Measurements from ENCODE around the gene MECR. TPM values are rescaled to one million over a fixed set of nuclear protein-coding genes. Genes with fewer than 3 reads are reported as not detected.

The MECR gene
- total and polyA plus RNA-seq, 2 experiments from 2014 or later, result 25.7 to 32.3 TPM

DNA sequence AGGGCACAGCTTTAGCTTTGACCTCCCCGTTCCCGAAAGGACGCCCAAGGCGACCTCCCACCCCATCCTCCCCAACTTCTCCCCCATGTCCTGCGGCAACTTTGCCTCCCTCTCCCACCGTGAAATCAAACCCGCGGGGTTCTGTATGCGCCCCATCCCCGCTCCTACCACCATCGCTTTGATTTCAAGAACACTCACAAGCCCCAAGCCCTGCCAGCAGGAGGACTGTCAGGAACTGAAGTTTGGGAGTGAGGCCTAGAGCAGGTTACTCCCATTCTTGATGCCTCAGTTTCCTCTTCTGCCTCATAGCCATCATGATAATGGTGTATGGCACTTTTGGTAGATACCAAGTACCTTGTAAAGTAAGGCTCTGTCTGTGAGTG lies 7.9 kb upstream of the MECR start:
- H3K9me3 Mint-ChIP-seq, result peaks cover 6% of the 10 kb centered on the region; the same call in 2 of the 3 replicates
- peaks cover 33% of the 10 kb centered on the region for H3K4me1 Mint-ChIP-seq
- peaks cover 45% of the 10 kb centered on the region for H3K27me3 ChIP-seq (ENCODE audit: insufficient read depth)
- ATAC-seq, result peak; percentile 2; the same call in 2 of the 3 replicates
- H3K79me2 ChIP-seq (replicated peaks; ENCODE audit: insufficient read depth), result peaks cover 10% of the 10 kb centered on the region; the same call in 1 of the 2 replicates
- H2AFZ ChIP-seq, result no peak overlapping the region; the same call in 1 of the 2 replicates
- H4K20me1 ChIP-seq (replicated peaks; ENCODE audit: insufficient read depth), result no peaks in the 10 kb centered on the region; the same call in 1 of the 2 replicates
- H3K36me3 ChIP-seq (ENCODE audit: insufficient read depth), result no peaks in the 10 kb centered on the region
- peaks cover 6% of the 10 kb centered on the region; the same call in 1 of the 3 replicates for H3K36me3 Mint-ChIP-seq (ENCODE audit: low read depth)
- H3K4me3 ChIP-seq, result peak overlapping the region; percentile 72
- H3F3A ChIP-seq (replicated peaks; ENCODE audit: low read depth), result peaks cover 18% of the 10 kb centered on the region
- peaks cover 50% of the 10 kb centered on the region for H3K27me3 Mint-ChIP-seq (ENCODE audit: insufficient read depth, low read depth, poor library complexity)
- H3K27ac Mint-ChIP-seq, result no peak overlapping the region
- DNase-seq (ENCODE audit: low spot score), result peak; percentile 47
- no peak overlapping the region for H3K27ac ChIP-seq (ENCODE audit: low read depth)
- peak overlapping the region; percentile 87 for H3K4me3 Mint-ChIP-seq
- TF ChIP-seq EZH2 (IDR thresholded peaks at IDR 0.05; ENCODE audit: low read depth, unreplicated experiment) (peak; percentile 26), NANOG (IDR thresholded peaks at IDR 0.05; ENCODE audit: borderline replicate concordance) (no peak), REST (IDR thresholded peaks at IDR 0.05; ENCODE audit: unreplicated experiment) (no peak), ETS1 (IDR thresholded peaks at IDR 0.05) (no peak), ZNF462 (CRISPR knock-in tag; IDR thresholded peaks at IDR 0.05) (no peak), POLR2AphosphoS5 (IDR thresholded peaks at IDR 0.05; ENCODE audit: low read depth) (no peak)
- TF ChIP-seq, protein P1, sequence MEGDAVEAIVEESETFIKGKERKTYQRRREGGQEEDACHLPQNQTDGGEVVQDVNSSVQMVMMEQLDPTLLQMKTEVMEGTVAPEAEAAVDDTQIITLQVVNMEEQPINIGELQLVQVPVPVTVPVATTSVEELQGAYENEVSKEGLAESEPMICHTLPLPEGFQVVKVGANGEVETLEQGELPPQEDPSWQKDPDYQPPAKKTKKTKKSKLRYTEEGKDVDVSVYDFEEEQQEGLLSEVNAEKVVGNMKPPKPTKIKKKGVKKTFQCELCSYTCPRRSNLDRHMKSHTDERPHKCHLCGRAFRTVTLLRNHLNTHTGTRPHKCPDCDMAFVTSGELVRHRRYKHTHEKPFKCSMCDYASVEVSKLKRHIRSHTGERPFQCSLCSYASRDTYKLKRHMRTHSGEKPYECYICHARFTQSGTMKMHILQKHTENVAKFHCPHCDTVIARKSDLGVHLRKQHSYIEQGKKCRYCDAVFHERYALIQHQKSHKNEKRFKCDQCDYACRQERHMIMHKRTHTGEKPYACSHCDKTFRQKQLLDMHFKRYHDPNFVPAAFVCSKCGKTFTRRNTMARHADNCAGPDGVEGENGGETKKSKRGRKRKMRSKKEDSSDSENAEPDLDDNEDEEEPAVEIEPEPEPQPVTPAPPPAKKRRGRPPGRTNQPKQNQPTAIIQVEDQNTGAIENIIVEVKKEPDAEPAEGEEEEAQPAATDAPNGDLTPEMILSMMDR (conservative IDR thresholded peaks at IDR 0.05; ENCODE audit: low read depth in 2 of 2), result no peak
- H3K4me1 ChIP-seq (ENCODE audit: insufficient read depth), result peaks cover 22% of the 10 kb centered on the region
- no peaks in the 10 kb centered on the region for H3K9me2 ChIP-seq (ENCODE audit: insufficient read depth)
- peak overlapping the region; percentile 96 for H3K4me2 ChIP-seq
